ENCODE data around the gene PRUNE2.
"Not testable (repeated sequence)": the region's sequence is repeated elsewhere in the genome, so short reads cannot be mapped to it uniquely, and the experiment has no call there.

PRUNE2 gene

GRCh38 chr9:76863832-76864231 lies 42.1 kb downstream of the PRUNE2 start:
- DNase-seq (ENCODE audit: low spot score) = no peak

GRCh38 chr9:76859860-76860259 lies 46.1 kb downstream of the PRUNE2 start:
- DNase-seq (ENCODE audit: low spot score) = no peak

- DNase-seq (ENCODE audit: low spot score) = not testable (repeated sequence)
Measured at GRCh38 chr9:76858248-76858647, 47.7 kb downstream of the PRUNE2 start.

GRCh38 chr9:76856016-76856415 lies 49.9 kb downstream of the PRUNE2 start:
- DNase-seq (ENCODE audit: low spot score) = no peak

GRCh38 chr9:76855015-76855414 lies 50.9 kb downstream of the PRUNE2 start:
- no peak for DNase-seq (ENCODE audit: low spot score)

GRCh38 chr9:76852026-76852425 lies 53.9 kb downstream of the PRUNE2 start:
- DNase-seq (ENCODE audit: low spot score) = no peak

- no peak for DNase-seq (ENCODE audit: low spot score)
Measured at GRCh38 chr9:76846297-76846696, 59.6 kb downstream of the PRUNE2 start.

GRCh38 chr9:76845254-76845653 lies 60.7 kb downstream of the PRUNE2 start:
- no peak for DNase-seq (ENCODE audit: low spot score)

- DNase-seq (ENCODE audit: low spot score) = no peak
Measured at GRCh38 chr9:76835571-76836283, 70.2 kb downstream of the PRUNE2 start.

- DNase-seq (ENCODE audit: low spot score) = no peak
Measured at GRCh38 chr9:76828447-76828846, 77.5 kb downstream of the PRUNE2 start.

- no peak for DNase-seq (ENCODE audit: low spot score)
Measured at GRCh38 chr9:76827296-76828080, 78.4 kb downstream of the PRUNE2 start.

GRCh38 chr9:76820431-76820830 lies 85.5 kb downstream of the PRUNE2 start:
- no peak for DNase-seq (ENCODE audit: low spot score)

- DNase-seq (ENCODE audit: low spot score) = peak; percentile 27
Measured at GRCh38 chr9:76818271-76818670, 87.6 kb downstream of the PRUNE2 start.

- DNase-seq (ENCODE audit: low spot score) = no peak
Measured at GRCh38 chr9:76817489-76817888, 88.4 kb downstream of the PRUNE2 start.

GRCh38 chr9:76812591-76812990 lies 93.3 kb downstream of the PRUNE2 start:
- no peak for DNase-seq (ENCODE audit: low spot score)

GRCh38 chr9:76810377-76810957 lies 95.4 kb downstream of the PRUNE2 start:
- peak; percentile 49 for DNase-seq (ENCODE audit: low spot score)

- no peak for DNase-seq (ENCODE audit: low spot score)
Measured at GRCh38 chr9:76808636-76809035, 97.3 kb downstream of the PRUNE2 start.

GRCh38 chr9:76803762-76804161 lies 102.2 kb downstream of the PRUNE2 start:
- DNase-seq (ENCODE audit: low spot score) = no peak

- no peak for DNase-seq (ENCODE audit: low spot score)
Measured at GRCh38 chr9:76803083-76803482, 102.8 kb downstream of the PRUNE2 start.

GRCh38 chr9:76800901-76801300 lies 105.0 kb downstream of the PRUNE2 start:
- DNase-seq (ENCODE audit: low spot score) = no peak

- no peak for DNase-seq (ENCODE audit: low spot score)
Measured at GRCh38 chr9:76799473-76799872, 106.4 kb downstream of the PRUNE2 start.

GRCh38 chr9:76798527-76798926 lies 107.4 kb downstream of the PRUNE2 start:
- no peak for DNase-seq (ENCODE audit: low spot score)

GRCh38 chr9:76796296-76796695 lies 109.6 kb downstream of the PRUNE2 start:
- no peak for DNase-seq (ENCODE audit: low spot score)
